AG04449 (cell line): ENCODE measurements around the gene GLOD4.
A peak's percentile ranks its signal among the peaks of the same experiment; 100 is the strongest.
"Not testable (repeated sequence)": the region's sequence is repeated elsewhere in the genome, so short reads cannot be mapped to it uniquely, and the experiment has no call there.

Source experiments
- CTCF ChIA-PET: fragments of 350-600 bp; formaldehyde crosslinking; extraction: SDS; loops from one replicate; lab custom pipeline; 2021; ENCODE audit warnings: antibody characterized with exemption; lab: Yijun Ruan, JAX
- POLR2A ChIA-PET: fragments of 400-600, 350-600 bp; formaldehyde crosslinking; extraction: SDS; loops from one replicate; lab custom pipeline; 2020; ENCODE audit warnings: antibody characterized with exemption, inconsistent platforms; lab: Yijun Ruan, JAX
- DNase-seq: peaks from one replicate; pipeline ENCODE4 v3.0.0-alpha.2; 2010; ENCODE audit warnings: low read depth, low spot score
- H3K4me3 ChIP-seq: 2 replicates; pipeline ENCODE4 v1.5.1; 2011; ENCODE audit warnings: low read depth, mild to moderate bottlenecking, control low read depth, low read length
- CTCF ChIP-seq: IDR thresholded peaks from one replicate; pipeline ENCODE4 v1.5.1; 2011; ENCODE audit warnings: mild to moderate bottlenecking, moderate library complexity, low read length, control low read depth, inconsistent platforms; ENCODE audit not compliant: insufficient read depth; ENCODE audit errors: missing control alignments

The GLOD4 gene

GRCh38 chr17:794876-795275 lies 12.8 kb upstream of the GLOD4 start:
- peak overlapping the region; percentile 3; the same call in 1 of the 2 replicates for H3K4me3 ChIP-seq
- POLR2A ChIA-PET = interaction anchor here (1.8 kb wide), 1 partner anchor 186 kb away, joined by 4 read pairs; no protein-coding TSS in a partner anchor
- peak; percentile 79 for TF ChIP-seq CTCF
- DNase-seq = no peak
- CTCF ChIA-PET = interaction anchor here (0.7 to 9.3 kb wide), 19 partner anchors 9 to 263 kb away, joined by 3 to 157 read pairs (median 5); partner anchors contain the start of genes NXN and TIMM22

- POLR2A ChIA-PET = no interaction called here
These were observed 10.2 kb upstream of the GLOD4 start for GRCh38 chr17:792277-792676.

GRCh38 chr17:791829-792228 lies 9.7 kb upstream of the GLOD4 start:
- CTCF ChIA-PET = interaction anchor here (0.9 to 8.9 kb wide), 5 partner anchors 9 to 265 kb away, joined by 3 to 104 read pairs (median 5); partner anchors contain the start of genes GLOD4, MRM3, NXN and TIMM22

More at GRCh38 chr17:792277-792676, 10.2 kb upstream of the GLOD4 start:
- no peak overlapping the region for H3K4me3 ChIP-seq
- CTCF ChIA-PET = interaction anchor here (0.9 to 8.9 kb wide), 5 partner anchors 10 to 264 kb away, joined by 3 to 104 read pairs (median 5); partner anchors contain the start of genes GLOD4, MRM3, NXN and TIMM22
- no peak for DNase-seq
- TF ChIP-seq CTCF = no peak

GRCh38 chr17:790874-791247 lies 8.8 kb upstream of the GLOD4 start:
- POLR2A ChIA-PET = not testable (repeated sequence)
- CTCF ChIA-PET = interaction anchor here (1.3 to 8.9 kb wide), 3 partner anchors 10 to 207 kb away, joined by 3 to 104 read pairs (median 24); partner anchors contain the start of genes NXN and TIMM22

More at GRCh38 chr17:791829-792228, 9.7 kb upstream of the GLOD4 start:
- H3K4me3 ChIP-seq = no peak overlapping the region
- POLR2A ChIA-PET = no interaction called here
- no peak for DNase-seq
- no peak for TF ChIP-seq CTCF

GRCh38 chr17:789931-790873 lies 8.1 kb upstream of the GLOD4 start:
- POLR2A ChIA-PET = interaction anchor here (0.8 kb wide), 1 partner anchor 207 kb away, joined by 3 read pairs; the partner anchor contains the start of gene TIMM22
- DNase-seq, H3K4me3 ChIP-seq: not testable (repeated sequence)
- CTCF ChIA-PET = interaction anchor here (1.3 to 8.9 kb wide), 4 partner anchors 9 to 207 kb away, joined by 3 to 104 read pairs (median 14); partner anchors contain the start of genes NXN and TIMM22

More at GRCh38 chr17:790874-791247, 8.8 kb upstream of the GLOD4 start:
- DNase-seq, H3K4me3 ChIP-seq: not testable (repeated sequence)

GRCh38 chr17:789160-789840 lies 7.2 kb upstream of the GLOD4 start:
- ChIA-PET CTCF (interaction anchor here (1.3 to 8.9 kb wide), 3 partner anchors 183 to 208 kb away, joined by 3 to 104 read pairs (median 24); partner anchors contain the start of genes NXN and TIMM22), POLR2A (interaction anchor here (0.8 kb wide), 1 partner anchor 208 kb away, joined by 3 read pairs; the partner anchor contains the start of gene TIMM22)
- no peak overlapping the region for H3K4me3 ChIP-seq
- TF ChIP-seq CTCF = no peak
- no peak for DNase-seq
